GM23338 (cell line): ENCODE measurements around the gene PRKCH.

Experiments
- CREB1 ChIP-seq: fragments of 250-450 bp; sonication (Bioruptor Pico); IDR thresholded peaks from 2 replicates; pipeline ENCODE4 v1.5.0; 2020; ENCODE audit warnings: low read depth, mild to moderate bottlenecking, moderate library complexity
- CTCF ChIP-seq, 2 experiments: fragments of 200-600 bp in 1 of 2; sonication (generic) in 1 of 2; conservative IDR thresholded peaks; 2 replicates each; pipeline versions ENCODE4 v1.5.1 to v1.6.1; 2016 to 2017; ENCODE audit warnings: antibody characterized with exemption in 2 of 2, low read depth in 2 of 2, mild to moderate bottlenecking in 2 of 2, moderate library complexity in 1 of 2
- EZH2 ChIP-seq: fragments of 200-600 bp; sonication (generic); IDR thresholded peaks from one replicate; pipeline ENCODE4 v1.8.0; 2017; ENCODE audit warnings: antibody characterized with exemption, mild to moderate bottlenecking, low read depth; ENCODE audit not compliant: unreplicated experiment
- EZH2phosphoT487 ChIP-seq: fragments of 200-600 bp; sonication (generic); IDR thresholded peaks from one replicate; pipeline ENCODE4 v1.8.1; 2018; ENCODE audit warnings: antibody characterized with exemption; ENCODE audit not compliant: unreplicated experiment
- POLR2AphosphoS5 ChIP-seq: IDR thresholded peaks from 2 replicates; pipeline ENCODE4 v1.6.1; 2016; ENCODE audit warnings: antibody characterized with exemption, low read depth
- REST ChIP-seq: IDR thresholded peaks from one replicate; pipeline ENCODE4 v1.6.1; 2018; ENCODE audit warnings: antibody characterized with exemption; ENCODE audit not compliant: unreplicated experiment
- ZNF114 ChIP-seq: fragments of 250-450 bp; sonication (Bioruptor Pico); IDR thresholded peaks from 2 replicates; pipeline ENCODE4 v1.5.0; 2020; ENCODE audit warnings: mild to moderate bottlenecking, moderate library complexity

- TF ChIP-seq CTCF (conservative IDR thresholded peaks at IDR 0.05; ENCODE audit: low read depth in 2 of 2) = no peak
- no peak for TF ChIP-seq EZH2
- no peak for TF ChIP-seq POLR2AphosphoS5
- TF ChIP-seq EZH2phosphoT487 = no peak
- TF ChIP-seq CREB1 (CRISPR knock-in tag) = no peak
- no peak for TF ChIP-seq REST
- TF ChIP-seq ZNF114 = no peak
Observed at GRCh38 chr14:61585598-61586543, 264.5 kb downstream of the PRKCH start.
